Epithelial cell of prostate (primary cell): ENCODE results near the gene ZNRF1.
"Not testable (repeated sequence)": the region's sequence is repeated elsewhere in the genome, so short reads cannot be mapped to it uniquely, and the experiment has no call there.

Source experiments
- DNase-seq: peaks from one replicate; pipeline ENCODE4 v3.0.0-alpha.2; 2011; ENCODE audit warnings: low read depth, low spot score
- H3K27ac ChIP-seq: fragments of 450-650 bp; 2 replicates; pipeline ENCODE4 v1.5.1; 2017; ENCODE audit warnings: mild to moderate bottlenecking

The ZNRF1 gene

GRCh38 chr16:75000481-75001081 lies 1.8 kb downstream of the ZNRF1 start:
- H3K27ac ChIP-seq = no peak overlapping the region
- no peak for DNase-seq

- H3K27ac ChIP-seq = no peak overlapping the region
- no peak for DNase-seq
Measured at GRCh38 chr16:75002474-75002873, 3.6 kb downstream of the ZNRF1 start.

GRCh38 chr16:75003931-75004330 lies 5.1 kb downstream of the ZNRF1 start:
- H3K27ac ChIP-seq = no peak overlapping the region
- DNase-seq = no peak

- DNase-seq = no peak
- no peak overlapping the region for H3K27ac ChIP-seq
Measured at GRCh38 chr16:75004460-75004859, 5.6 kb downstream of the ZNRF1 start.

- no peak overlapping the region for H3K27ac ChIP-seq
- no peak for DNase-seq
Measured at GRCh38 chr16:75005697-75006096, 6.9 kb downstream of the ZNRF1 start.

- DNase-seq = no peak
- no peak overlapping the region for H3K27ac ChIP-seq
Measured at GRCh38 chr16:75007443-75007842, 8.6 kb downstream of the ZNRF1 start.

GRCh38 chr16:75010427-75010826 lies 11.6 kb downstream of the ZNRF1 start:
- H3K27ac ChIP-seq = peak overlapping the region; percentile 94
- no peak for DNase-seq

- peak overlapping the region; percentile 94 for H3K27ac ChIP-seq
- peak; percentile 73 for DNase-seq
Measured at GRCh38 chr16:75011634-75012307, 12.9 kb downstream of the ZNRF1 start.

GRCh38 chr16:75012380-75013081 lies 13.7 kb downstream of the ZNRF1 start:
- peak overlapping the region; percentile 94 for H3K27ac ChIP-seq
- DNase-seq = no peak

GRCh38 chr16:75013123-75013522 lies 14.3 kb downstream of the ZNRF1 start:
- not testable (repeated sequence) for DNase-seq
- H3K27ac ChIP-seq = peak overlapping the region; percentile 94

GRCh38 chr16:75014318-75014717 lies 15.5 kb downstream of the ZNRF1 start:
- DNase-seq = no peak
- H3K27ac ChIP-seq = no peak overlapping the region

- not testable (repeated sequence) for H3K27ac ChIP-seq, DNase-seq
Measured at GRCh38 chr16:75016451-75017081, 17.7 kb downstream of the ZNRF1 start.

- no peak for DNase-seq
- H3K27ac ChIP-seq = peak overlapping the region; percentile 9
Measured at GRCh38 chr16:75017670-75018525, 19.1 kb downstream of the ZNRF1 start.

- no peak for DNase-seq
- peak overlapping the region; percentile 9 for H3K27ac ChIP-seq
Measured at GRCh38 chr16:75019007-75019406, 20.2 kb downstream of the ZNRF1 start.

GRCh38 chr16:75019586-75019985 lies 20.8 kb downstream of the ZNRF1 start:
- no peak overlapping the region for H3K27ac ChIP-seq
- DNase-seq = no peak

GRCh38 chr16:75021410-75021809 lies 22.6 kb downstream of the ZNRF1 start:
- no peak for DNase-seq
- H3K27ac ChIP-seq = no peak overlapping the region

GRCh38 chr16:75022567-75022966 lies 23.7 kb downstream of the ZNRF1 start:
- H3K27ac ChIP-seq = no peak overlapping the region
- no peak for DNase-seq

GRCh38 chr16:75023009-75023408 lies 24.2 kb downstream of the ZNRF1 start:
- H3K27ac ChIP-seq = no peak overlapping the region
- no peak for DNase-seq

GRCh38 chr16:75024182-75024581 lies 25.4 kb downstream of the ZNRF1 start:
- no peak for DNase-seq
- no peak overlapping the region for H3K27ac ChIP-seq

GRCh38 chr16:75024594-75024993 lies 25.8 kb downstream of the ZNRF1 start:
- no peak overlapping the region for H3K27ac ChIP-seq
- DNase-seq = no peak
